Loucy (cell line): Measurements from ENCODE around the gene AFF3.
"Not testable (repeated sequence)": the region's sequence is repeated elsewhere in the genome, so short reads cannot be mapped to it uniquely, and the experiment has no call there.

Source experiments
- H2AFZ ChIP-seq: fragments of 200-600 bp; sonication (generic); 2 replicates; pipeline ENCODE4 v1.6.0; 2016; ENCODE audit warnings: antibody characterized with exemption, mild to moderate bottlenecking, low read length, moderate library complexity
- H3F3A ChIP-seq: fragments of 200-600 bp; 2 replicates; pipeline ENCODE4 v1.6.0; 2016; ENCODE audit warnings: antibody characterized with exemption, low read depth, mild to moderate bottlenecking
- H3K27me3 ChIP-seq: fragments of 200-600 bp; sonication (generic); 2 replicates; pipeline ENCODE4 v1.6.1; 2014; ENCODE audit warnings: low read length, mild to moderate bottlenecking; ENCODE audit not compliant: insufficient read depth, poor library complexity, severe bottlenecking
- H3K36me3 ChIP-seq: fragments of 200-600 bp; sonication (generic); 2 replicates; pipeline ENCODE4 v1.6.1; 2016; ENCODE audit warnings: low read length; ENCODE audit not compliant: insufficient read depth
- H3K4me1 ChIP-seq: fragments of 200-600 bp; sonication (generic); 2 replicates; pipeline ENCODE4 v1.5.1; 2014; ENCODE audit warnings: low read length, mild to moderate bottlenecking; ENCODE audit not compliant: insufficient read depth, poor library complexity, severe bottlenecking
- H3K4me2 ChIP-seq: fragments of 200-600 bp; sonication (generic); 2 replicates; pipeline ENCODE4 v1.6.0; 2014; ENCODE audit warnings: antibody characterized with exemption, low read length, low read depth, mild to moderate bottlenecking; ENCODE audit not compliant: poor library complexity, severe bottlenecking
- H3K4me3 ChIP-seq: fragments of 200-600 bp; sonication (generic); 2 replicates; pipeline ENCODE4 v1.5.1; 2014; ENCODE audit warnings: low read length, mild to moderate bottlenecking, mixed read lengths; ENCODE audit not compliant: poor library complexity, severe bottlenecking
- H3K79me2 ChIP-seq: fragments of 200-600 bp; sonication (generic); 2 replicates; pipeline ENCODE4 v1.6.1; 2014; ENCODE audit warnings: low read length; ENCODE audit not compliant: insufficient read depth
- H3K9ac ChIP-seq: fragments of 200-600 bp; sonication (generic); 2 replicates; pipeline ENCODE4 v1.6.0; 2014; ENCODE audit warnings: mild to moderate bottlenecking, low read depth, low read length, moderate library complexity; ENCODE audit not compliant: poor library complexity, severe bottlenecking
- H3K9me2 ChIP-seq: fragments of 200-600 bp; sonication (generic); replicated peaks from 2 replicates; pipeline ENCODE4 v1.6.1; 2016; ENCODE audit warnings: low read depth, low read length, mixed read lengths
- H3K9me3 ChIP-seq: fragments of 200-600 bp; sonication (generic); 2 replicates; pipeline ENCODE4 v1.6.1; 2014; ENCODE audit warnings: mild to moderate bottlenecking, antibody characterized with exemption, low read length, low read depth; ENCODE audit not compliant: insufficient read depth
- H4K20me1 ChIP-seq: fragments of 200-600 bp; sonication (generic); 2 replicates; pipeline ENCODE4 v1.6.0; 2014; ENCODE audit warnings: antibody characterized with exemption, low read length, mild to moderate bottlenecking; ENCODE audit not compliant: insufficient read depth, poor library complexity, severe bottlenecking
- CTCF ChIP-seq: fragments of 200-600 bp; sonication (generic); conservative IDR thresholded peaks from 2 replicates; pipeline ENCODE4 v1.5.1; 2014; ENCODE audit warnings: mild to moderate bottlenecking, antibody characterized with exemption, low read length
- EZH2phosphoT487 ChIP-seq: fragments of 200-600 bp; IDR thresholded peaks from 2 replicates; pipeline ENCODE4 v1.6.1; 2018; ENCODE audit warnings: antibody characterized with exemption, mild to moderate bottlenecking, moderate library complexity, borderline replicate concordance

Gene AFF3

GRCh38 chr2:99775585-99775984 is 366.8 kb downstream of the AFF3 start:
- Histone ChIP-seq H3K79me2 (no peaks in the 10 kb centered on the region), H3K4me1 (peaks cover 11% of the 10 kb centered on the region), H3K9me2 (no peaks in the 10 kb centered on the region), H2AFZ (no peak overlapping the region), H4K20me1 (no peaks in the 10 kb centered on the region), H3K9ac (no peak overlapping the region), H3K36me3 (no peaks in the 10 kb centered on the region), H3K4me3 (no peak overlapping the region), H3K4me2 (no peak overlapping the region), H3F3A (no peaks in the 10 kb centered on the region), H3K9me3 (no peaks in the 10 kb centered on the region), H3K27me3 (no peaks in the 10 kb centered on the region)
- TF ChIP-seq CTCF = no peak
- no peak for TF ChIP-seq EZH2phosphoT487

GRCh38 chr2:99773642-99774041 is 368.7 kb downstream of the AFF3 start:
- H3K9me2 ChIP-seq, H3K79me2 ChIP-seq, H4K20me1 ChIP-seq, H3K36me3 ChIP-seq, H2AFZ ChIP-seq, H3K9ac ChIP-seq, H3K9me3 ChIP-seq, H3K27me3 ChIP-seq, H3F3A ChIP-seq, H3K4me3 ChIP-seq: not testable (repeated sequence)
- Histone ChIP-seq H3K4me2 (peak overlapping the region; percentile 1), H3K4me1 (peaks cover 11% of the 10 kb centered on the region)

GRCh38 chr2:99772591-99773331 is 369.6 kb downstream of the AFF3 start:
- peak overlapping the region; percentile 1 for H3K4me2 ChIP-seq
- H3F3A ChIP-seq = no peaks in the 10 kb centered on the region
- no peaks in the 10 kb centered on the region for H3K27me3 ChIP-seq
- H3K4me1 ChIP-seq = peaks cover 11% of the 10 kb centered on the region
- H4K20me1 ChIP-seq = no peaks in the 10 kb centered on the region
- no peaks in the 10 kb centered on the region for H3K9me2 ChIP-seq
- H3K4me3 ChIP-seq = no peak overlapping the region
- no peaks in the 10 kb centered on the region for H3K79me2 ChIP-seq
- no peaks in the 10 kb centered on the region for H3K36me3 ChIP-seq
- no peak overlapping the region for H3K9ac ChIP-seq
- TF ChIP-seq EZH2phosphoT487 = no peak
- no peak for TF ChIP-seq CTCF
- H2AFZ ChIP-seq = no peak overlapping the region
- no peaks in the 10 kb centered on the region; the same call in 1 of the 2 replicates for H3K9me3 ChIP-seq
